NCI-H1436 (cell line): Measurements from ENCODE around the gene CD83.
"Not testable (repeated sequence)": the region's sequence is repeated elsewhere in the genome, so short reads cannot be mapped to it uniquely, and the experiment has no call there.

Experiments used
- DNase-seq: peaks from one replicate; lab custom pipeline; 2025; lab: John Stamatoyannopoulos, UW

Gene CD83

GRCh38 chr6:14117158-14118090 lies at the start of gene CD83:
CD83 (plus strand) TSS chr6:14117772; CDS start chr6:14117812, 40 bp downstream.
- DNase-seq: peak; percentile 52

- DNase-seq: no peak
These were observed 49.4 kb upstream of the CD83 start for GRCh38 chr6:14068133-14068532.

GRCh38 chr6:14068623-14069022 lies 48.9 kb upstream of the CD83 start:
- DNase-seq: no peak

- no peak for DNase-seq
These were observed 47.1 kb upstream of the CD83 start for GRCh38 chr6:14070457-14070856.

- DNase-seq: no peak
These were observed 45.5 kb upstream of the CD83 start for GRCh38 chr6:14072084-14072483.

GRCh38 chr6:14073561-14074354 lies 43.8 kb upstream of the CD83 start:
- DNase-seq: not testable (repeated sequence)

GRCh38 chr6:14074476-14075094 lies 43.0 kb upstream of the CD83 start:
- DNase-seq: no peak

- no peak for DNase-seq
These were observed 42.5 kb upstream of the CD83 start for GRCh38 chr6:14075095-14075503.

GRCh38 chr6:14077193-14077867 lies 40.2 kb upstream of the CD83 start:
- DNase-seq: no peak

- DNase-seq: no peak
These were observed 38.1 kb upstream of the CD83 start for GRCh38 chr6:14079433-14079832.

- DNase-seq: no peak
These were observed 37.6 kb upstream of the CD83 start for GRCh38 chr6:14079971-14080370.

- DNase-seq: no peak
These were observed 36.4 kb upstream of the CD83 start for GRCh38 chr6:14081126-14081525.

GRCh38 chr6:14082771-14083170 lies 34.8 kb upstream of the CD83 start:
- no peak for DNase-seq

GRCh38 chr6:14083262-14083661 lies 34.3 kb upstream of the CD83 start:
- DNase-seq: no peak

GRCh38 chr6:14083751-14084150 lies 33.8 kb upstream of the CD83 start:
- DNase-seq: no peak

- DNase-seq: no peak
These were observed 33.2 kb upstream of the CD83 start for GRCh38 chr6:14084388-14084787.

- no peak for DNase-seq
These were observed 32.3 kb upstream of the CD83 start for GRCh38 chr6:14085176-14085787.

GRCh38 chr6:14086701-14087100 lies 30.9 kb upstream of the CD83 start:
- DNase-seq: no peak

GRCh38 chr6:14088600-14089192 lies 28.9 kb upstream of the CD83 start:
- DNase-seq: no peak

GRCh38 chr6:14089224-14089623 lies 28.3 kb upstream of the CD83 start:
- no peak for DNase-seq

GRCh38 chr6:14091339-14091978 lies 26.1 kb upstream of the CD83 start:
- no peak for DNase-seq
